IMR-90 (cell line): ENCODE data around the gene ALOX12.

ENCODE experiments used
- CTCF ChIP-seq: conservative IDR thresholded peaks from 2 replicates; pipeline ENCODE4 v1.5.1; 2012; ENCODE audit warnings: mild to moderate bottlenecking, low read depth, low read length, improper control_type of control experiment
- ELK1 ChIP-seq: fragments of 150-350 bp; IDR thresholded peaks from 2 replicates; pipeline ENCODE4 v1.6.1; 2016; ENCODE audit warnings: low read depth, mild to moderate bottlenecking, low read length, moderate library complexity, borderline replicate concordance
- POLR2A ChIP-seq: IDR thresholded peaks from 2 replicates; pipeline ENCODE4 v1.6.1; 2012; ENCODE audit warnings: mild to moderate bottlenecking, low read depth, low read length

GRCh38 chr17:6981426-6981825 is 14.4 kb upstream of the ALOX12 start:
- TF ChIP-seq POLR2A (no peak), CTCF (no peak), ELK1 (no peak)
